GM19467 (cell line): ENCODE results near the gene CCR7.

Experiments used
- ATAC-seq: cut with Tn5 transposase; IDR thresholded peaks from one replicate; pipeline ENCODE4 v1.9.1; 2021; ENCODE audit warnings: mild to moderate bottlenecking, moderate library complexity; ENCODE audit not compliant: unreplicated experiment

The CCR7 gene

DNA sequence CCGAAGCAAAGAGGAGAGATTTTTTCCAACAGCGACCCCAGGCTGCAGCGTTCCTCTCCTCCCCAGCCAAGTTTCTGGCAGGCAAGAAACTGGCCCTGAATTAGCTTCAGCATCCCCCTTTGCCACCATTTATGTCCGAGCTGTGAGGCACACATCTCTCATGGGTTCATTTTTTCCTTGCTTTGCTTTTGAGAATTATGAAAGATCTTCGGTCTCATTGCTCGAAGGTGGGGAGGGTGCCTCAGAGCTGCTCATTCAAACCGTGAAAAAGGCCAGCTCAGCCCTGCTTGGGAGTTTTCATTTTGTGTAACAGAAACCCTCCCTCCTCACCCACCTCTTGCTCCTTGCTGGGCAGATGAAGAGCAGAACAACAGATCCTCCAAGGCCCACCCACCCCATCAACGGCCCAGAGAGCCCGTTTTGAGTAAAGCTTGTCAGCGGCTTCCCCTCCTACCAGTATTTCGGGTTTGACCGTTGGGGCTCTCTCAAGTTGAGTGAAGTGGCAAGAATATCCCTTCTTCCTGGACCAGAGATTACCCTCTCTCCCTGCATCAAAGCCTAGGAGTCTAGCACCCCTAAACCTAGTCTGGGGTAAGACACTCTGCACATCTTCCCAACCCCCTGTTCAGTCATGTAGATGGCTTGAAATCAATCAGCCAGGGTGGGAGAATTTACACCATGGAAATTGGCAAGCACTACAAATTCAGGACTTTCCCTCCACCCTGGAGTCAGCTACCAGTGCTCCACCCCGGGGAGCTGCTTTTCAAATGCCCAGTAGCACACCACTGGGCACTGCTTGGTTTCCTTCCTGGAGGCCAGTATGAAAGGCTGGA is 1.8 kb downstream of the CCR7 start:
- no peak for ATAC-seq

DNA sequence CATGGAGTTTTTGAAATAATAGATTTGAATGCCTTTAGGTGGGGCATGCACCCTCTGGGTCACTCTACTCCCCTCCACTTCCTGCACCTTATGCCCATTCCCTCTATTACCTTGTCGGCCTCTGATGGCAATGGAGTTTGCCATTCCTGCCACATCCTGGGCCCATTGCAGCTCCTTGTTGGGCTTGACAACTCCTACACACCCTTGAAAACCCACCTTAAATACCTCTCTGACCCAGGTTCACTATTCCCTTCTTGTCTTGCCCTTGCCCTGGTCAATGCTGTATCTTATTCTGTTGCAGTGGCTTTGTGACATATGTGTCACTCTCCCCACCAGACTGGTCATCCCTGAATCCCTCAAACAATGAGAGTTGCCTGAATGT is 2.4 kb downstream of the CCR7 start:
- no peak for ATAC-seq

DNA sequence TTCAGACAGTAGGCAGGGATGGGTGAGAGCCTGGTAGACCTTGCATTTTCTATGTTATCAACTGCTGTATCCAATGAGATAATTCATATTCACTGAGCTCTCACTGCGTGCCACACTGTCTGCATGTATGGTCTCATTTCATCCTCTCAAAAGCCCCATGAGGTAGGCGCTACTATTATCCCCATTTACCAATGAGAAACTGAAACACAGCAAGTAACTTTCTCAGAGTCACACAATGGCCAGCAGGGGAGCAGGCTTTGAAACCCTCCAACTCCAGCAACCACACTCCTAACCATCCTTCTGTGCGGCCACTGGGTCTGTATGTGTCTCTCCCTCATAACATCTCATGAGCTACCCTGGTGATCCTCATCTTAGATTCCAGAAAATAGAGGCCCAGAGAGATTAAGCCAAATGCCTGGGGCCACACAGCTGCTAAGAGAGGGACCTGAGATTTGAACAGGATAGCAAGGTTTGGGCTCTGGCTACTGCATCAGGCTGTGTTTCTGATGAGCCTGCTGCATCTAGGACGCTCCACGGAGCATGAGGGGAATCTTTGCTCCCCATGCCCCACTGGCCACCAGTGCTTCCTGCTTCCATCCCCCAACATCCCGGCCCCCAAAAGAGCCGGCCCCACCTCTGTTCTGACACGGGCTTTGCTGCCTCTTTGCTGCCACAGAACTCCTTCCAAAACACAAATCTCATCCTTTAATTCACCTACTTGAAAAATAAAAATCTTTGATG is 3.2 kb downstream of the CCR7 start:
- ATAC-seq, result no peak

DNA sequence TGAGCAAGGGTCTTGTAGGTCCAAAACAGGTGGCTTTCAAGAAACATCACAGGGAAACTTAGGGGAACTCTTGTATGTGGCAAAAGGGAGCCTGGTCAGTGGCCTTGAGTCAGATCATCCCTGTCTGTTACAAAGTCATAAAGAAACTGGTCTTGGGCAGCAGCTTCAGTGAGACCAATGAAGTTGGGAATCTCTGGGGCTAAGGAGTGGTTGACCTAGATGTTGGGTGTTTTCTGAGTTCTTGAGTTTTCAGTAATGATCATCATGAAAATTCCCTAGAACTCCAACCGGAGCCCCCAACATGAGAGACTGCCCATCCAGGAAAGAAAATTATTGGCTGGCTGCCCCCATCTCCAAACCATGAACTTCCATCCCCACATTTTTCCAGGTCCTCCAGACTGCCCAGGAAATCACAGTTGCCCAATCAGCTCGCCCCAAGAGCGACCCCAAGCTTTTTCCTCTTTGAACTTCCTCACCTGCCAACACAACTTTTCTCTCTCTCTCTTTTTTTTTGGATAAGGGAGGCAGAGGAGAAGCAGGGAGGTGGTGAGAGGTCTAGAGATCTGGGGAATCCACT is 3.9 kb downstream of the CCR7 start:
- ATAC-seq, result peak; percentile 22

- ATAC-seq, result peak; percentile 43
Measured at GRCh38 chr17:40560592-40561293, 4.5 kb downstream of the CCR7 start.

- peak; percentile 17 for ATAC-seq
Measured at GRCh38 chr17:40559954-40560591, 5.2 kb downstream of the CCR7 start.

GRCh38 chr17:40559564-40559916 is 5.7 kb downstream of the CCR7 start:
- no peak for ATAC-seq

GRCh38 chr17:40558890-40559563 is 6.2 kb downstream of the CCR7 start:
- ATAC-seq, result no peak

- ATAC-seq, result no peak
Measured at GRCh38 chr17:40558300-40558889, 6.9 kb downstream of the CCR7 start.

GRCh38 chr17:40557531-40558299 is 7.6 kb downstream of the CCR7 start:
- ATAC-seq, result no peak

GRCh38 chr17:40556884-40557414 is 8.3 kb downstream of the CCR7 start:
- ATAC-seq, result no peak

DNA sequence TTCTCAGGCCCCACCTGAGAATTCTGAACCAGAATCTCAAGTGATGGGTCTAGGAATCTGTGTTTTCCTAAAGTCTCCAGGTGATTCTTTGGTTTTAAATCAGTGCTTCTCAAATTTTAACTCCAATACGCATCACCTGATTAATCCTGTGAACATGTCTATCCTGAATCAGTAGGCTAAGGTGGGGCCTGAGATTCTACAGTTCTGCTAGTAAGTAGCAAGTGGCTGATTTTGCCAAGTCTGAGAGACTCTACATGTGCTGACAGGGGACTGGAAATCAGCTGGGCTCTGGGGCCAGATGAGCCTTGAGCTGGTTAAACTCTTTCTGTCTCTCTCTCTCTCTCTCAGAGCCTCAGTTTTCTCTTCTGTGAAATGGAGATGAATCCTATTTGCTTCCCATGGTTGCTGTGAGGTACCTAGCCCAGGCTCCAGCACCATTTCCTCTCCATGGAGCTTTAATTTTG is 9.0 kb downstream of the CCR7 start:
- ATAC-seq, result no peak

- no peak for ATAC-seq
Measured at GRCh38 chr17:40555296-40556190, 9.7 kb downstream of the CCR7 start.

GRCh38 chr17:40554646-40555295 is 10.5 kb downstream of the CCR7 start:
- no peak for ATAC-seq

- ATAC-seq, result no peak
Measured at GRCh38 chr17:40553694-40554534, 11.4 kb downstream of the CCR7 start.
